HG02763 (cell line): ENCODE data around the gene PPBP.

ENCODE experiments used
- ATAC-seq: cut with Tn5 transposase; IDR thresholded peaks from one replicate; pipeline ENCODE4 v1.9.1; 2021; ENCODE audit warnings: mild to moderate bottlenecking, moderate library complexity; ENCODE audit not compliant: unreplicated experiment

The PPBP gene

GRCh38 chr4:73988061-73988460 is at the start of gene PPBP:
Gene PPBP (minus strand): TSS chr4:73988190. CDS start chr4:73988103, 87 bp downstream.
- ATAC-seq: no peak

- no peak for ATAC-seq
Observed at GRCh38 chr4:74037076-74037955, 49.3 kb upstream of the PPBP start.

GRCh38 chr4:74033739-74034138 is 45.7 kb upstream of the PPBP start:
- no peak for ATAC-seq

GRCh38 chr4:74032064-74032463 is 44.1 kb upstream of the PPBP start:
- ATAC-seq: no peak

- ATAC-seq: no peak
Observed at GRCh38 chr4:74031576-74031975, 43.6 kb upstream of the PPBP start.

GRCh38 chr4:74030285-74030684 is 42.3 kb upstream of the PPBP start:
- ATAC-seq: no peak

GRCh38 chr4:74028504-74028903 is 40.5 kb upstream of the PPBP start:
- no peak for ATAC-seq

- ATAC-seq: no peak
Observed at GRCh38 chr4:74023709-74024108, 35.7 kb upstream of the PPBP start.

GRCh38 chr4:74021601-74022000 is 33.6 kb upstream of the PPBP start:
- no peak for ATAC-seq

GRCh38 chr4:74018771-74019170 is 30.8 kb upstream of the PPBP start:
- ATAC-seq: no peak

- ATAC-seq: no peak
Observed at GRCh38 chr4:74018116-74018515, 30.1 kb upstream of the PPBP start.

GRCh38 chr4:74016068-74016467 is 28.1 kb upstream of the PPBP start:
- ATAC-seq: no peak

- no peak for ATAC-seq
Observed at GRCh38 chr4:74015126-74015780, 27.3 kb upstream of the PPBP start.

- no peak for ATAC-seq
Observed at GRCh38 chr4:74014332-74014731, 26.3 kb upstream of the PPBP start.

GRCh38 chr4:74013264-74013663 is 25.3 kb upstream of the PPBP start:
- ATAC-seq: no peak

GRCh38 chr4:74012130-74012529 is 24.1 kb upstream of the PPBP start:
- no peak for ATAC-seq

GRCh38 chr4:74009307-74009706 is 21.3 kb upstream of the PPBP start:
- no peak for ATAC-seq

GRCh38 chr4:74006009-74006476 is 18.1 kb upstream of the PPBP start:
- ATAC-seq: no peak

- no peak for ATAC-seq
Observed at GRCh38 chr4:74005528-74005927, 17.5 kb upstream of the PPBP start.

- ATAC-seq: no peak
Observed at GRCh38 chr4:74004668-74005067, 16.7 kb upstream of the PPBP start.

- ATAC-seq: no peak
Observed at GRCh38 chr4:74000301-74000700, 12.3 kb upstream of the PPBP start.
